ENCODE measurements around the gene C5orf34.
A peak's percentile ranks its signal among the peaks of the same experiment; 100 is the strongest.
"Not testable (repeated sequence)": the region's sequence is repeated elsewhere in the genome, so short reads cannot be mapped to it uniquely, and the experiment has no call there.

Gene C5orf34

GRCh38 chr5:43514471-43514815, 505 bp downstream of the C5orf34 start:
- DNase-seq: peak; percentile 83

- DNase-seq: no peak
These were observed 923 bp downstream of the C5orf34 start for GRCh38 chr5:43514025-43514424.

- not testable (repeated sequence) for DNase-seq
These were observed 3.9 kb downstream of the C5orf34 start for GRCh38 chr5:43511062-43511461.

- DNase-seq: no peak
These were observed 16.4 kb downstream of the C5orf34 start for GRCh38 chr5:43498581-43498980.

GRCh38 chr5:43497311-43498104, 17.4 kb downstream of the C5orf34 start:
- no peak for DNase-seq

GRCh38 chr5:43491326-43491725, 23.6 kb downstream of the C5orf34 start:
- no peak for DNase-seq

GRCh38 chr5:43486353-43486752, 28.6 kb downstream of the C5orf34 start:
- DNase-seq: no peak

- DNase-seq: no peak
These were observed 29.5 kb downstream of the C5orf34 start for GRCh38 chr5:43485406-43485805.

GRCh38 chr5:43484106-43484849, 30.7 kb downstream of the C5orf34 start:
- DNase-seq: peak; percentile 96

- peak; percentile 98 for DNase-seq
These were observed 31.4 kb downstream of the C5orf34 start, which contains the start of gene TMEM267 for GRCh38 chr5:43483298-43484105. Gene TMEM267, minus strand, starts transcription at chr5:43483865. Its CDS starts 29,896 bp downstream, at chr5:43453969.

GRCh38 chr5:43482490-43483297, 32.3 kb downstream of the C5orf34 start:
- DNase-seq: peak; percentile 56

GRCh38 chr5:43469671-43470391, 45.1 kb downstream of the C5orf34 start:
- no peak for DNase-seq

- DNase-seq: no peak
These were observed 47.8 kb downstream of the C5orf34 start for GRCh38 chr5:43467100-43467499.

GRCh38 chr5:43465455-43465854, 49.5 kb downstream of the C5orf34 start:
- DNase-seq: not testable (repeated sequence)

- DNase-seq: no peak
These were observed 53.9 kb downstream of the C5orf34 start for GRCh38 chr5:43461066-43461465.

GRCh38 chr5:43456556-43456955, 58.4 kb downstream of the C5orf34 start:
- no peak for DNase-seq

GRCh38 chr5:43441575-43441974, 73.4 kb downstream of the C5orf34 start:
- not testable (repeated sequence) for DNase-seq

GRCh38 chr5:43437062-43437660, 77.8 kb downstream of the C5orf34 start:
- no peak for DNase-seq

All from NCI-H748 treated with DMSO at 0.1 percent for 48 hours (cell line).